Measurements from ENCODE around the gene AFAP1L1.

AFAP1L1 gene

DNA sequence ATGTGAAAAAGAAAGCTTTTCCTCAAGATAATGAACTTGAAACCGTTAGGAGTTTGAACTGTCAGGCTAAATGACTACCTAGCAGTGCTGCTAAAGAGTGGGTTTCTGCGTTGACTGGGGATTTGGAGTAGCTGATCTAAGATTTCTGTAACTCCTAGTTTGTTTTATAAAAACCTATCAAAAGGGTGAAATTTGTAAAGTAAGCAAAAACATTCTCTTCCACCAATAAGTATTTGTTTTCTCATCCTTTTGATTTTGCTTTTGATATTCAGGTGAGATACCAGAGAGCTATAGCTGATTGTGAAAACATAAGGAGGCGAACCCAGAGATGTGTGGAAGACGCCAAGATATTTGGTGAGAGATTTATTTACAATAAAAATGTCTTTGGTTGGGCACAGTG lies 77.7 kb downstream of the AFAP1L1 start:
- TF ChIP-seq, protein P1, sequence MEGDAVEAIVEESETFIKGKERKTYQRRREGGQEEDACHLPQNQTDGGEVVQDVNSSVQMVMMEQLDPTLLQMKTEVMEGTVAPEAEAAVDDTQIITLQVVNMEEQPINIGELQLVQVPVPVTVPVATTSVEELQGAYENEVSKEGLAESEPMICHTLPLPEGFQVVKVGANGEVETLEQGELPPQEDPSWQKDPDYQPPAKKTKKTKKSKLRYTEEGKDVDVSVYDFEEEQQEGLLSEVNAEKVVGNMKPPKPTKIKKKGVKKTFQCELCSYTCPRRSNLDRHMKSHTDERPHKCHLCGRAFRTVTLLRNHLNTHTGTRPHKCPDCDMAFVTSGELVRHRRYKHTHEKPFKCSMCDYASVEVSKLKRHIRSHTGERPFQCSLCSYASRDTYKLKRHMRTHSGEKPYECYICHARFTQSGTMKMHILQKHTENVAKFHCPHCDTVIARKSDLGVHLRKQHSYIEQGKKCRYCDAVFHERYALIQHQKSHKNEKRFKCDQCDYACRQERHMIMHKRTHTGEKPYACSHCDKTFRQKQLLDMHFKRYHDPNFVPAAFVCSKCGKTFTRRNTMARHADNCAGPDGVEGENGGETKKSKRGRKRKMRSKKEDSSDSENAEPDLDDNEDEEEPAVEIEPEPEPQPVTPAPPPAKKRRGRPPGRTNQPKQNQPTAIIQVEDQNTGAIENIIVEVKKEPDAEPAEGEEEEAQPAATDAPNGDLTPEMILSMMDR (IDR thresholded peaks at IDR 0.05; ENCODE audit: low read depth, low read length), result no peak
- no peaks in the 10 kb centered on the region for H3K4me1 ChIP-seq
- no peaks in the 10 kb centered on the region for H3K9me3 ChIP-seq
- peaks cover 66% of the 10 kb centered on the region for H3K36me3 ChIP-seq
- no peaks in the 10 kb centered on the region for H3K27me3 ChIP-seq
- no peak for DNase-seq
- H3K4me3 ChIP-seq (ENCODE audit: low read depth, low read length), result no peak overlapping the region

DNA sequence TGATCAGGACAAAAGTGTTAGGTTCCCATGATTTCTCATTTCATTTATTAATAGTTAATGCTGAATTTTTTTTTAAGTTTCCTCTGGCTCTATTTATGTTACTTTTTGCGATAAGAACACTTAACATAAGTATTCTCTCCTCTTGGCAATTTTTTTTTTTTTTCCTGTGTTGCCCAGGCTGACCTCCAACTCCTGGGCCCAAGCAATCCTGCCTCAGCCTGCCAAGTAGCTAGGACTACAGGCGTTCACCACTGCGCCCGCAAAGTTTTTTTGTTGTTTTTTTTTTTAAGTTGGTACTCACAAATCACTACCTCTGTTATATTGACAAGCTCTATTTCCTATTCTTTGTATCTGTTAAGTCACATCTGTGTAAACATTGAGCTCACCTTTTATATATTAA lies 80.5 kb downstream of the AFAP1L1 start:
- TF ChIP-seq, protein P1 (IDR thresholded peaks at IDR 0.05; ENCODE audit: low read depth, low read length), result no peak
- Histone ChIP-seq H3K36me3 (peaks cover 69% of the 10 kb centered on the region), H3K27me3 (no peaks in the 10 kb centered on the region), H3K9me3 (no peaks in the 10 kb centered on the region), H3K4me3 (ENCODE audit: low read depth, low read length) (no peak overlapping the region), H3K4me1 (no peaks in the 10 kb centered on the region)
- DNase-seq, result no peak

DNA sequence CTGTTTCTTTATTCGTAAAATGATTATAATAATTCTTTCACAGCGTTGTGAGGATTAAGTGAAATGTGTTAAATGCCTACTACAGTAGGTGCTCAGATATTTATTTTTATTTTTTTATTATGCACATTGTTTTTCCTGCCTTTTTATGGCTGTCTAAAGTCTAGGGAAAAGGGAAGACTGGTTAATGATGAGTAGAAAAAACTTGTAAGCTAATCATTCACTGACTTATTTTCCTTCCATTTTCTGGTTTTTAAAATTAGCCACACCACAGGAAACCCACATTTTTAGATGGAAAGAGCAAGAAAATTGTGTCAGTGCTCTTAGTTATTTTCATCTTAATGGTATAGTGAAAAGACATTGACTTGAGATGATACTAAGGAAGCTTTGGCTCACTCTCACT lies 82.3 kb downstream of the AFAP1L1 start:
- Histone ChIP-seq H3K27me3 (no peaks in the 10 kb centered on the region), H3K9me3 (no peaks in the 10 kb centered on the region), H3K4me1 (no peaks in the 10 kb centered on the region), H3K36me3 (peaks cover 53% of the 10 kb centered on the region), H3K4me3 (ENCODE audit: low read depth, low read length) (no peak overlapping the region)
- DNase-seq, result no peak
- TF ChIP-seq, protein P1 (IDR thresholded peaks at IDR 0.05; ENCODE audit: low read depth, low read length), result no peak

DNA sequence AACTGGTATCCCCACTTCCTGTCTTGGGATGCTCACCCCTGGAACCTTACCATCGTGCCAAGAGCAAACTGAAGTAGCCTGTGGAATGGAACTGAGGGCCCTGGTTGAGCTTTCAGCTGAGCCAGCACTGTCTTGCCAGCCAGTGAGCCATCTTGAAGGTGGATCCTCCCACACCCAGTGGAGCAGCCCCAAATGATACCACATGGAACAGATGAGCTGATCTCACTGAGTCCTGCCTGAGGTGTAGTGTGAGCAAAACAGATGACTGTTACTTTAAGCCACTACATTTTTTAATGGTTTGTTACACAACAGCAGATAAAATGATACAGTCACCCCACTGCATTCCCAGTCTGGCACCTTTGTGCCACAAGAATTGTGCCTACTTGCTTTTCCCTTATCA lies 84.0 kb downstream of the AFAP1L1 start:
- Histone ChIP-seq H3K9me3 (no peaks in the 10 kb centered on the region), H3K27me3 (no peaks in the 10 kb centered on the region), H3K4me3 (ENCODE audit: low read depth, low read length) (no peak overlapping the region), H3K36me3 (peaks cover 36% of the 10 kb centered on the region), H3K4me1 (no peaks in the 10 kb centered on the region)
- DNase-seq, result no peak
- TF ChIP-seq, protein P1 (IDR thresholded peaks at IDR 0.05; ENCODE audit: low read depth, low read length), result no peak

DNA sequence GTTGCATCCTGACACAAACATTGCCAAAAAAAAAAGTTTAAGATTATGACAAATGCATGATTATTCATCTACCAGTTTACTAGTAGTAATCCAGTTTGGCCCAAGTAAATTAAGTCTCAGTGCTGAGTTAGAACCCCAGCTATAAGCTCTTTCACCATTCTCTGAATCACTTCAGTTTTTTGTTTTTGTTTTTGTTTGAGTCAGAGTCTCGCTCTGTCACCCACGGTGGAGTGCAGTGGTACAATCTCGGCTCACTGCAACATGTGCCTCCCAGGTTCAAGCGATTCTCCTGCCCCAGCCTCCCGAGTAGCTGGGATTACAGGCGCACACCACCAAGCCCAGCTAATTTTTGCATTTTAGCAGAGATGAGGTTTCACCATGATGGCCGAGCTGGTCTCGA lies 84.7 kb downstream of the AFAP1L1 start:
- Histone ChIP-seq H3K27me3 (no peaks in the 10 kb centered on the region), H3K4me1 (no peaks in the 10 kb centered on the region), H3K9me3 (no peaks in the 10 kb centered on the region), H3K4me3 (ENCODE audit: low read depth, low read length) (no peak overlapping the region), H3K36me3 (peaks cover 29% of the 10 kb centered on the region)
- no peak for DNase-seq
- TF ChIP-seq, protein P1 (IDR thresholded peaks at IDR 0.05; ENCODE audit: low read depth, low read length), result no peak

DNA sequence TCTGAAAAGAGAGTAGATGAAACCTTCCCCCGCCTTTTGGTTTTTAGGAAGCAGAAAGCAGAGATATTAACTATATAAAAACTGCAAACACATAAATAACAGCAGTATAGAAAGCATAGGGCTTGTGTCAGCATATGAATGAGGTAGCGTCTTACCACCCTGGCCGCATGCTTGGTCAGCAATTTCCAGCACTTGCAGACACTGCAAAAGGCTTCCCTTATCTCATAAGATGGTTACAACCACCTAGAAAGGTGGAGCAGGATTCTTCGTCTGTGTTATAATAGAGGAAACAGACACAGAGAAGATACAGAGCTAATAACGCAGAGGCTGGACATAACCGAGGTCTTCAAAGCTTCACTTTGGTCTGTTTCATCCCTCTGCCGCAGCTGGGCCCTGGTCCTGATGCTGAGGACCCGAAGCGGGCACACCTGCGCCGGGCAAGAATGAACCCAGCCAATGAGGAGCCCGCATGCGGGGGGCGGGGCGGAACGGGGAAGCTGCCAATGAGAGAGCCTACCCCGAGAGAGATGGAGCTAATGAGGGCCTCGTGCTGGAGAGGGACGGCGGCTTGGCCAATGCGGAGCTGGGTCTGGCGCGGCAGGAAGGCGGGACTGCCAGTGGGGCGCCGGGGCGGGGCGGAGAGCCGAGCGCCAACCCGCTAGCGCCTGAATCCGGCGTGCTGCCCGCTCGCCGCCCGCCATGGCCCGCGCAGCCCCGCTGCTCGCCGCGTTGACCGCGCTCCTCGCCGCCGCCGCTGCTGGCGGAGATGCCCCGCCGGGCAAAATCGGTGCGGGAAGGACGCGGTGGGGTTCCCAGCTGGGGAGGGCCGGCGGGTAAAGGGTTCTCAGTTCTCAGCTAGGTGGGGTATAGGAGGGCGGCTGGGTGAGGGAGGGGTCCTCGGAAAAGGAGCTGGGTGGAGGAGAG lies 86.0 kb downstream of the AFAP1L1 start, which contains the start of gene PCYOX1L:
TSS of gene PCYOX1L (plus strand) at position 677 of the 924 bp plus-strand sequence. CDS start at position 700, 23 bp downstream.
- H3K27me3 ChIP-seq, result no peaks in the 10 kb centered on the region
- H3K4me1 ChIP-seq, result no peaks in the 10 kb centered on the region
- TF ChIP-seq, protein P1 (IDR thresholded peaks at IDR 0.05; ENCODE audit: low read depth, low read length), result no peak
- peak within 1 kb of the TSS; percentile 91 for H3K4me3 ChIP-seq (ENCODE audit: low read depth, low read length)
- H3K36me3 ChIP-seq, result peaks cover 21% of the 10 kb centered on the region
- DNase-seq, result peak; percentile 97
- no peaks in the 10 kb centered on the region for H3K9me3 ChIP-seq
